ENCODE measurements around the gene LRFN2.

Gene LRFN2

DNA sequence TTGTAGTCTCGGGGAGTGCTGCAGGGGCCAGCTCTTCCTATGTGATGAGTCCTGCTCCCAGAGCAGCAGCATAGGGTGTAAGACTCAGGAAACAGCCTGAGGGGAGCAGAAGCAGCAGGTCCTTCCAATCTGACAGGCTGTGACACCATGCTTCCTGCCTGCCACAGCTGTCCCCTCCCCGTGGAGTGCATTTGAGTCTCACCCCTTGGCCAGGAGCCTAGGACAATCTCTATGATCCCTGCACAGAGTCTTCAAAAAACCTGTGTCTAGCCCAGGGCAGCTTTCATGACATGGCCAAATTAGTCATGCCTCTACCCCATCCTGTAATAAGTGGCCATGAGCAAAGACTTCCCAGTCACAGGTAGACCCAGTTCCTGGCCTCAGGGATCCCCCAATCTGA, 23.1 kb upstream of the LRFN2 start:
- no peak for DNase-seq (ENCODE audit: low spot score)
- no peaks in the 10 kb centered on the region for H3K36me3 Mint-ChIP-seq (ENCODE audit: low read depth)
- no peaks in the 10 kb centered on the region for H3K4me1 Mint-ChIP-seq (ENCODE audit: low read depth)
- H3K4me3 Mint-ChIP-seq: no peak overlapping the region
- H3K27ac Mint-ChIP-seq: no peak overlapping the region
- peaks cover 23% of the 10 kb centered on the region for H3K27me3 Mint-ChIP-seq (ENCODE audit: low read depth)
- no peaks in the 10 kb centered on the region for H3K9me3 Mint-ChIP-seq

GRCh38 chr6:40606981-40607380, 19.8 kb upstream of the LRFN2 start:
- no peaks in the 10 kb centered on the region for H3K9me3 Mint-ChIP-seq
- H3K36me3 Mint-ChIP-seq (ENCODE audit: low read depth): no peaks in the 10 kb centered on the region
- no peak overlapping the region for H3K27ac Mint-ChIP-seq
- no peak overlapping the region for H3K4me3 Mint-ChIP-seq
- H3K27me3 Mint-ChIP-seq (ENCODE audit: low read depth): peaks cover 37% of the 10 kb centered on the region
- no peak for DNase-seq (ENCODE audit: low spot score)
- H3K4me1 Mint-ChIP-seq (ENCODE audit: low read depth): no peaks in the 10 kb centered on the region

DNA sequence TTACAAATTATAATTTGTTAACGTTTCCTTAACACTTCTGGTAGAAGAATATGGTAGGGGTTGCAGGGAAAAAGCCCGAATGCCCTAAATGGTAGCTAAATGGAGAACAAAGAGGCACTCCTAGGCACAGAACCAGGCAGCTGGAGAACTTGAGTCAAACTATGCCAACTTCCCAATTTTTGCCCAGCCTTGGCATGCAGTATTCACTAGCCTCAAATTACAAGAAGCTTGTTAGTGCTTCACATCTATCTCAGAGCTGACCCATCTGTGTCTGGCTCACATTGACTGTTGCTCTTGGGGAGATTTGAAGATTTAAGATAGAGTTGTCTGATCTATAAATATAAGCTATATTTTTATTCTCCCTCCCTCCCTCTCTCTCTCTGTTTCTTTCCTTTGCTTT, 19.4 kb upstream of the LRFN2 start:
- DNase-seq (ENCODE audit: low spot score): no peak
- Mint-ChIP-seq H3K4me1 (ENCODE audit: low read depth) (no peaks in the 10 kb centered on the region), H3K4me3 (no peak overlapping the region), H3K27ac (no peak overlapping the region), H3K9me3 (no peaks in the 10 kb centered on the region), H3K36me3 (ENCODE audit: low read depth) (no peaks in the 10 kb centered on the region), H3K27me3 (ENCODE audit: low read depth) (peaks cover 37% of the 10 kb centered on the region)

DNA sequence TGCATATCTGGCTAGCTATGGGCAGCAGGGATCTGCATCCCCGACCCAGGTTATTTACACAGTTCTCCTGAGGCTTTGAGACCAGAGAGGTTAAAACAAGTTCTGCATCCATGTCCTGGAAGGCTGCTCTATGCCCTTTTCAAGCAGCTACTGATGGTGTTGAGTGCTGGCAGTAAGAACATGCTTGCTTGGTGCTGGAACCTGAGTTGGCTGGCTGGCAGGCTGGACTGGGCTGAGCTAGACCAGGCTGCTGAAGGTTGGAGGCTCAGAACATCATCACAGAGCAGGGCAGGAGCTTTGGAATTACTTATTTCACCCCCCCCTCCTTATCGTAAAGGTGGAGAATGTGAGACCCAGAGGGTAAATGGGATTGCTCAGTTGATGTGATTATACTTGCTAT, 16.9 kb upstream of the LRFN2 start:
- H3K36me3 Mint-ChIP-seq (ENCODE audit: low read depth): no peaks in the 10 kb centered on the region
- H3K9me3 Mint-ChIP-seq: no peaks in the 10 kb centered on the region
- H3K4me3 Mint-ChIP-seq: no peak overlapping the region
- no peak for DNase-seq (ENCODE audit: low spot score)
- peaks cover 42% of the 10 kb centered on the region for H3K27me3 Mint-ChIP-seq (ENCODE audit: low read depth)
- H3K4me1 Mint-ChIP-seq (ENCODE audit: low read depth): no peaks in the 10 kb centered on the region
- no peak overlapping the region for H3K27ac Mint-ChIP-seq

- H3K4me1 Mint-ChIP-seq (ENCODE audit: low read depth): peaks cover 6% of the 10 kb centered on the region
- no peaks in the 10 kb centered on the region for H3K36me3 Mint-ChIP-seq (ENCODE audit: low read depth)
- peaks cover 41% of the 10 kb centered on the region for H3K27me3 Mint-ChIP-seq (ENCODE audit: low read depth)
- no peak overlapping the region for H3K27ac Mint-ChIP-seq
- no peaks in the 10 kb centered on the region for H3K9me3 Mint-ChIP-seq
- DNase-seq (ENCODE audit: low spot score): no peak
- H3K4me3 Mint-ChIP-seq: no peak overlapping the region
Measured at GRCh38 chr6:40599555-40599954, 12.4 kb upstream of the LRFN2 start.

- no peaks in the 10 kb centered on the region for H3K36me3 Mint-ChIP-seq (ENCODE audit: low read depth)
- H3K27me3 Mint-ChIP-seq (ENCODE audit: low read depth): peaks cover 36% of the 10 kb centered on the region
- no peak overlapping the region for H3K27ac Mint-ChIP-seq
- no peaks in the 10 kb centered on the region for H3K9me3 Mint-ChIP-seq
- H3K4me3 Mint-ChIP-seq: no peak overlapping the region
- peaks cover 6% of the 10 kb centered on the region for H3K4me1 Mint-ChIP-seq (ENCODE audit: low read depth)
- DNase-seq (ENCODE audit: low spot score): no peak
Measured at GRCh38 chr6:40598516-40598915, 11.4 kb upstream of the LRFN2 start.

- Mint-ChIP-seq H3K27me3 (ENCODE audit: low read depth) (peaks cover 32% of the 10 kb centered on the region), H3K9me3 (no peaks in the 10 kb centered on the region)
Measured at GRCh38 chr6:40597301-40597700, 10.1 kb upstream of the LRFN2 start.

GRCh38 chr6:40588480-40588879, 1.3 kb upstream of the LRFN2 start:
- H3K9me3 Mint-ChIP-seq: no peaks in the 10 kb centered on the region
- no peak for DNase-seq (ENCODE audit: low spot score)
- peaks cover 12% of the 10 kb centered on the region for H3K4me1 Mint-ChIP-seq (ENCODE audit: low read depth)
- no peak overlapping the region for H3K27ac Mint-ChIP-seq
- H3K4me3 Mint-ChIP-seq: no peak overlapping the region
- no peaks in the 10 kb centered on the region for H3K36me3 Mint-ChIP-seq (ENCODE audit: low read depth)
- peaks cover 57% of the 10 kb centered on the region for H3K27me3 Mint-ChIP-seq (ENCODE audit: low read depth)

More at GRCh38 chr6:40597301-40597700, 10.1 kb upstream of the LRFN2 start:
- DNase-seq (ENCODE audit: low spot score): no peak
- Mint-ChIP-seq H3K4me3 (no peak overlapping the region), H3K36me3 (ENCODE audit: low read depth) (no peaks in the 10 kb centered on the region), H3K27ac (no peak overlapping the region), H3K4me1 (ENCODE audit: low read depth) (peaks cover 6% of the 10 kb centered on the region)

DNA sequence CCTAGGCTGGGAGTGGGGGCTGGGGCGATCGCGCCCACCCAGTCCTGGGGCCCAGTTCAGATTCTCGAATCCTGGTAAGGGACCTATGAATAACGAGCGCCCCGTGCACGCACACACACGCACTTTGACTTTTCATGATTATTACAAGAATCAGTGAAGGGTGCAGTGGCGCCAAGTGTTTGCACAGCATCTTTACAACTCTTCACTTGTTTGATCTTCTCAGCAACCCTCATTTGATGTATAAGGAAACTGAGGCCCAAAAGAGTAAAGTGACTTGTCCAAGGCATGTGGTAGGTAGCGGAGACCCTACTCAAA, 863 bp upstream of the LRFN2 start:
- DNase-seq (ENCODE audit: low spot score): no peak
- Mint-ChIP-seq H3K36me3 (ENCODE audit: low read depth) (no peaks in the 10 kb centered on the region), H3K9me3 (no peaks in the 10 kb centered on the region), H3K27me3 (ENCODE audit: low read depth) (peaks cover 57% of the 10 kb centered on the region), H3K4me3 (peak overlapping the region; percentile 13), H3K4me1 (ENCODE audit: low read depth) (peaks cover 12% of the 10 kb centered on the region), H3K27ac (no peak overlapping the region)

GRCh38 chr6:40586369-40587201, 579 bp downstream of the LRFN2 start:
- no peak overlapping the region for H3K27ac Mint-ChIP-seq
- H3K4me3 Mint-ChIP-seq: peak overlapping the region; percentile 86
- no peak for DNase-seq (ENCODE audit: low spot score)
- H3K4me1 Mint-ChIP-seq (ENCODE audit: low read depth): peaks cover 12% of the 10 kb centered on the region
- H3K9me3 Mint-ChIP-seq: no peaks in the 10 kb centered on the region
- peaks cover 52% of the 10 kb centered on the region for H3K27me3 Mint-ChIP-seq (ENCODE audit: low read depth)
- no peaks in the 10 kb centered on the region for H3K36me3 Mint-ChIP-seq (ENCODE audit: low read depth)

DNA sequence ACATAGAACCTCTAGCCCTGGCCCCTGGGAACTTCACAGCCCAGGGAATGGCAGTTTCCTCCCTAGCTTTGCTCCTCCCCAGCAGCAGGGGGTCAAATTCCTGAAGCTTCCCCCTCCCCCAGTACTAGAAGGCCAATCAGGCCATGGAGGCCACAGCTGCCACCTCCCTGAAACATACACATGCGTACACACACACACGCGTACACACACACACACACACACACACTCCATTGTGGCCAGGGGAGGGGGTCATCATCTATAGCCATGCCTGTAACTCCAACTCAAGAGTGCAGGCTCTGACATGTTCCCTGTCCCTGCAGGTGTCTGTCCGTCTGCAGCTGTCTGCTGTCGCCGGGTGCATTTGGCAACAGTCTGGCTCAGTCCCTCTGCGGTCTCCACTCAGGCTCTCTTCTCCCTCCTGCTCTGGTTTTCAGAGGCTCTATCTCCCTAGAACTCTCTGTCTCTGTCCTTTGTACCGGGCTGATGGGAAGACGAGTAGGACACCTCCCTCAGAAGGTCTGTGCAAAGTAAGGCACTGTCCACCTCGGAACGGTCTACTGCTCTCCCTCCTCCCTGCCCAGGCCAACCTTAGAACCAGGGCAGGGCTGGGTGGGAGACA, 1.4 kb downstream of the LRFN2 start:
- H3K9me3 Mint-ChIP-seq: no peaks in the 10 kb centered on the region
- H3K4me3 Mint-ChIP-seq: peak overlapping the region; percentile 68
- H3K36me3 Mint-ChIP-seq (ENCODE audit: low read depth): no peaks in the 10 kb centered on the region
- peaks cover 12% of the 10 kb centered on the region for H3K4me1 Mint-ChIP-seq (ENCODE audit: low read depth)
- no peak for DNase-seq (ENCODE audit: low spot score)
- no peak overlapping the region for H3K27ac Mint-ChIP-seq
- H3K27me3 Mint-ChIP-seq (ENCODE audit: low read depth): peaks cover 52% of the 10 kb centered on the region

DNA sequence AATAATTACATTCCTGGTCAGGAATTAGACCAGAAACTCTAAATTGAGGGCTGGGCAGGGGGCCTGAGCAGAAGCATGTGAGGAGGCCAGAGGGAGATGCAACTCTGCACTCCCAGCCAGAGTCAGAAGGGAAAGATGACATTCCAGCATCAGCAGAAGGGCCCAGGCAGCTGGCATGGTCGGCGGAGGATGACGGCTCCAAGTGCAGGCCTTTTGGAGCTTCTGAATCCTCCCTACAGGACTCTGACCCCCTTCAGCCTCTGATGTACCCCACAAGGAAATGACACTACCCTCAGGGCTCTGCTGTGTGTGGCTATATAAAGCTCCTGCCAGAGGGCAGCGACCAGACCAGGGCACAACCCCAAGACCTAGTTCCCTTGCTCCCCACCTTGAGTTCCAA, 1.9 kb downstream of the LRFN2 start:
- Mint-ChIP-seq H3K27ac (no peak overlapping the region), H3K36me3 (ENCODE audit: low read depth) (no peaks in the 10 kb centered on the region), H3K4me3 (no peak overlapping the region), H3K4me1 (ENCODE audit: low read depth) (peaks cover 12% of the 10 kb centered on the region), H3K9me3 (no peaks in the 10 kb centered on the region), H3K27me3 (ENCODE audit: low read depth) (peaks cover 52% of the 10 kb centered on the region)
- no peak for DNase-seq (ENCODE audit: low spot score)

GRCh38 chr6:40584741-40585140, 2.4 kb downstream of the LRFN2 start:
- H3K9me3 Mint-ChIP-seq: no peaks in the 10 kb centered on the region
- no peaks in the 10 kb centered on the region for H3K36me3 Mint-ChIP-seq (ENCODE audit: low read depth)
- H3K27me3 Mint-ChIP-seq (ENCODE audit: low read depth): peaks cover 49% of the 10 kb centered on the region
- H3K4me1 Mint-ChIP-seq (ENCODE audit: low read depth): peaks cover 12% of the 10 kb centered on the region
- no peak overlapping the region for H3K4me3 Mint-ChIP-seq
- DNase-seq (ENCODE audit: low spot score): no peak
- no peak overlapping the region for H3K27ac Mint-ChIP-seq

- Mint-ChIP-seq H3K4me3 (no peak overlapping the region), H3K27ac (no peak overlapping the region), H3K36me3 (ENCODE audit: low read depth) (no peaks in the 10 kb centered on the region), H3K4me1 (ENCODE audit: low read depth) (peaks cover 12% of the 10 kb centered on the region), H3K9me3 (no peaks in the 10 kb centered on the region), H3K27me3 (ENCODE audit: low read depth) (peaks cover 40% of the 10 kb centered on the region)
- no peak for DNase-seq (ENCODE audit: low spot score)
Measured at GRCh38 chr6:40583709-40584108, 3.5 kb downstream of the LRFN2 start.

DNA sequence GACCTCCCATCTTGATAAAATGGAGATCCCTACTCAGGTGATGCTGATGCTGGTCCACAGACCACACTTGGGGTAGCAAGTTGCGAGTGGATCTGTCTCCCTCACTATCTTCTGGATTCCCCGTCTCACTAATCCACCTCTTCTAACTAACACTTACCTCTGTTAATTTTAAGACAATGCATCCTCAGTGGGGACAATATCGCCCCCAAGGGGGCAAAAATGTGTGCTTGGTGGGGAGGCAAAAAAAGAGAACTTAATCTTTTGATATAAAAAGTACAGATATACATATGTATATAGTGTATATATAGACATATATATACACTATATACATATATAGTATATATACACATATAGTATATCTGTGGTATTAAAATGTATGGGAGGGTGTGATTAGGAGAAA, 4.3 kb downstream of the LRFN2 start:
- H3K27ac Mint-ChIP-seq: no peak overlapping the region
- H3K9me3 Mint-ChIP-seq: no peaks in the 10 kb centered on the region
- H3K4me1 Mint-ChIP-seq (ENCODE audit: low read depth): peaks cover 12% of the 10 kb centered on the region
- DNase-seq (ENCODE audit: low spot score): no peak
- H3K4me3 Mint-ChIP-seq: no peak overlapping the region
- no peaks in the 10 kb centered on the region for H3K36me3 Mint-ChIP-seq (ENCODE audit: low read depth)
- H3K27me3 Mint-ChIP-seq (ENCODE audit: low read depth): peaks cover 32% of the 10 kb centered on the region

All from T-helper 2 cell treated with Interferon-gamma antibody and Interleukin-4, amounts not matched to agents 5 μg/mL and 100 μg/mL, for 36 hours (primary cell).